GM18907 (cell line): ENCODE results near the gene LRRC3.
A peak's percentile ranks its signal among the peaks of the same experiment; 100 is the strongest.

Experiments used
- ATAC-seq: cut with Tn5 transposase; IDR thresholded peaks from one replicate; pipeline ENCODE4 v1.9.1; 2021; ENCODE audit warnings: mild to moderate bottlenecking, moderate library complexity; ENCODE audit not compliant: unreplicated experiment

LRRC3 gene

DNA sequence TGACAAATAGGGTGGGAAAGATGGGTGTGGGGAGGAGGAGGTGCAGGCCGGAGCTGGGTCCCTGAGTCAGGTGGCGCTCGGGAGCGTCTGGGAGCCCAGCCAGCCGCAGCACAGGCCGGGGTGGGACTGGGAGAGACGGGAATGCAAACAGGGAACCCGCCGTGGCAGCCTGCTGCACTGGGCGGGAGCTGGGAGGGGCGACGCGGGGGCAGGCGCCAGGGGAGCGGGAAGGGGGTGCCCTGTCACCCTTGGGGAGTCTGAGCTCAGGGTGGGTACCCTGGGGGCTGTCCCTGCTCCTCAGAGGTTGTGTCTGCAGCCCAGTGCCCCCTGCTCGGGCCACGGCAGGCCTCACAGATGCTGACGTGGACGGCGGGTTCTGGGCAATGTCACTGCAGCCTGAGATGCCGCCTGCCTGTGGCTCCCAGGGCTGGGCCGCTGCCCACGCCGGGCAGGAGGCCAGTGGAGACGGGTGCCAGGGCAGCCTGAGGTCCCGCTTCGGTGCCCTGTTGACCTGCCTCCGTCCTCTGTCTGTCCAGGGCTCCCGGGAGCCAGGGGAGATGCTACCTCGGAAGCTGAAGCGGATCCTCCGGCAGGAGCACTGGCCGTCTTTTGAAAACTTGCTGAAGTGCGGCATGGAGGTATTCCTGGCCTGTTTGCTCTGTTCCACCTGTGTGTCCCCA lies 16.6 kb upstream of the LRRC3 start:
- no peak for ATAC-seq

DNA sequence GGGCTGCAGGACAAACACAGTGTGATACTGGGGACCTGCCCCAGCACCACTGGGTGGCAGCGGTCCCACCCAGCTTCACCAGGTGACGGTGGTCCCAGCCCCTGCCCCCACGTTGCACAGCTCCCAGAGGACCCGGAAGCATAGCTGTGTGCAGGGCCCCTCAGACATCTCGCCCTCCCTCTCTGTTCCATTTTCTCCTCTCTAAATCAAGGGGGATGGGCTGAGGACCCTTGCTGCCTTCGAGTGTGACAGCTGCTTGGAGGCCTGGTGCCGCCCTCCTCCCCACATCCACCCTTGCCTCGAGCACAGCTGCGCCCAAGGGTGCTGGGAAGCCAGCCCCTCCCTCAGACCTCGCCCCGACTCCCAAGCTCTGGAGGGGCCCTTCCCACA lies 16.1 kb upstream of the LRRC3 start:
- no peak for ATAC-seq

DNA sequence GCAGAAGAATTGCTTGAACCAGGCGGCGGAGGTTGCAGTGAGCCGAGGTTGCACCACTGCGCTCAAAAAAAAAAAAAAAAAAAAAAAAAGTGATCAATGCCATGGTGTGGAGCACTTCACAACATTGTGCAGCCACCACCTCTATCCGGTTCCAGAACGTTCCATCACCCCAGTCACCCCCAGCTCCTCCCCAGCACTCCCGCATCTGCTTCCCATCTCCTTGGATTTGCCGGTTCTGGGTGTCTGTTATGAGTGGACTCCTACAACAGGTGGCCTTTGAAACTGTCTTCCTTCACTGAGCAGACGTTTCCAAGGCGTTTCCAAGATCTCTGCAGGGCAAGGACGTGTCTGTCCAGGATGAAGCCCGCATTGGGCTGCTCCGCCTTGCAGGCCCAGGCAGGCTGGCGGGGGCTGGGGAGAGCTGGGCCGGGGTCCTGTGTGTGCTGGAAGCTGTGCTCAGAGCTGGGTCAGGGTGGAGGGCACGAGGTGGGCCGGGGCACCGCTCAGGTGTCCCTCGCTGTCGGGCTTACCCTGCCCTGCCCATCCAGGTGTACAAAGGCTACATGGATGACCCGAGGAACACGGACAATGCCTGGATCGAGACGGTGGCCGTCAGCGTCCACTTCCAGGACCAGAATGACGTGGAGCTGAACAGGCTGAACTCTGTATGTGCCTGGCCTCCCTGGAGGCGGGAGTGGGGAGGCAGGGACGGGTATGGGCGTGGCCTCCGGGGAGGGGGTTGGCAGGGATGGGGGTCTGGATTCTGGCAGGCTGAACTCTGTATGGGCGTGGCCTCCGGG lies 14.9 kb upstream of the LRRC3 start:
- no peak for ATAC-seq

DNA sequence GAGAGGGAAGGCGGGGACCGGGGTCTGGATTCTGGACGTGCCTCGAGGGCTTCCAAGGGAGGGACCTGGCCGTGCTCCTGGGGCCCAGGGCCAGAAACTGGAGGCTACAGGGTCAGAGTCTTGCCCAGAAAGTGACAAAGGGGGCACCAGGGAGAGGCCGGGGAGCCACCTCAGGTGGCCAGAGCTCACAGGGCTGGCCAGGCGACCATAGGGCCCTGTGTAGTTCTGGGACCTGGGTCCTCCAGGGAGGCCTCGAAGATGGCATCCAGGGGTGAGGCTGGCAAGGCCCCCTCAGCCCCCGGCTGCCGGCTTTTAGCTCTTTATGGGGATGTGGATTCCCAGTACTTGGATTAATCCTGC lies 14.3 kb upstream of the LRRC3 start:
- no peak for ATAC-seq

DNA sequence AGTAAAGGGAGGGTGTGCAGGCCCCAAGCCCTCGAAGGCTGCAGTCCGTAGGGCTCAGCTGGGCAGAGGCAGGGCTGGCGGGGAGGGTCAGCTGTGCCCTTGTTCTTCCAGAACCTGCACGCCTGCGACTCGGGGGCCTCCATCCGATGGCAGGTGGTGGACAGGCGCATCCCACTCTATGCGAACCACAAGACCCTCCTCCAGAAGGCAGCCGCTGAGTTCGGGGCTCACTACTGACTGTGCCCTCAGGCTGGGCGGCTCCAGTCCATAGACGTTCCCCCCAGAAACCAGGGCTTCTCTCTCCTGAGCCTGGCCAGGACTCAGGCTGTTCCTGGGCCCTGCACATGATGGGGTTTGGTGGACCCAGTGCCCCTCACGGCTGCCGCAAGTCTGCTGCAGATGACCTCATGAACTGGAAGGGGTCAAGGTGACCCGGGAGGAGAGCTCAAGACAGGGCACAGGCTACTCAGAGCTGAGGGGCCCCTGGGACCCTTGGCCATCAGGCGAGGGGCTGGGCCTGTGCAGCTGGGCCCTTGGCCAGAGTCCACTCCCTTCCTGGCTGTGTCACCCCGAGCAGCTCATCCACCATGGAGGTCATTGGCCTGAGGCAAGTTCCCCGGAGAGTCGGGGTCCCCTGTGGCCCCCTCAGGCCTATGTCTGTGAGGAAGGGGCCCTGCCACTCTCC lies 13.6 kb upstream of the LRRC3 start:
- ATAC-seq, result no peak

DNA sequence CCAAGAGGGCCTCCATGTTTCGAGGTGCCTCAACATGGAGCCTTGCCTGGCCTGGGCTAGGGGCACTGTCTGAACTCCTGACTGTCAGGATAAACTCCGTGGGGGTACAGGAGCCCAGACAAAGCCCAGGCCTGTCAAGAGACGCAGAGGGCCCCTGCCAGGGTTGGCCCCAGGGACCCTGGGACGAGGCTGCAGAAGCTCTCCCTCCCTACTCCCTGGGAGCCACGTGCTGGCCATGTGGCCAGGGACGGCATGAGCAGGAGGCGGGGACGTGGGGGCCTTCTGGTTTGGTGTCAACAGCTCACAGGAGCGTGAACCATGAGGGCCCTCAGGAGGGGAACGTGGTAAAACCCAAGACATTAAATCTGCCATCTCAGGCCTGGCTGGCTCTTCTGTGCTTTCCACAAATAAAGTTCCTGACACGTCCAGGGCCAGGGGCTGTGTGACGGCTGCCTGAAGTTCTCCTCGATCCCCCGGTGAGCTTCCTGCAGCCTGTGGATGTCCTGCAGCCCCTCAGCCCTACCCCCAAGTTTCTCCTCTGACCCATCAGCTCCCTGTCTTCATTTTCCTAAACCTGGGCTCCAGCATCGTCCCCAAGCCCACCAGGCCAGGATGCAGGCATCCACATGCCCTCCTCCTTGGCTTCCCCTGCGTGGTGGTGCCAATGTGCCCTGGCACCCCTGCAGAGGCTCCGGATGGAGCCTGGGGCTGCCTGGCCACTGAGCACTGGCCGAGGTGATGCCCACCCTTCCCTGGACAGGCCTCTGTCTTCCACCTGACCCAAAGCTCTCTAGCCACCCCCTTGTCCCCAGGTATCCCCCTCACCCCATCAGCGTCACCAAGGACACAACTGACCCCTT lies 12.8 kb upstream of the LRRC3 start:
- ATAC-seq, result no peak

DNA sequence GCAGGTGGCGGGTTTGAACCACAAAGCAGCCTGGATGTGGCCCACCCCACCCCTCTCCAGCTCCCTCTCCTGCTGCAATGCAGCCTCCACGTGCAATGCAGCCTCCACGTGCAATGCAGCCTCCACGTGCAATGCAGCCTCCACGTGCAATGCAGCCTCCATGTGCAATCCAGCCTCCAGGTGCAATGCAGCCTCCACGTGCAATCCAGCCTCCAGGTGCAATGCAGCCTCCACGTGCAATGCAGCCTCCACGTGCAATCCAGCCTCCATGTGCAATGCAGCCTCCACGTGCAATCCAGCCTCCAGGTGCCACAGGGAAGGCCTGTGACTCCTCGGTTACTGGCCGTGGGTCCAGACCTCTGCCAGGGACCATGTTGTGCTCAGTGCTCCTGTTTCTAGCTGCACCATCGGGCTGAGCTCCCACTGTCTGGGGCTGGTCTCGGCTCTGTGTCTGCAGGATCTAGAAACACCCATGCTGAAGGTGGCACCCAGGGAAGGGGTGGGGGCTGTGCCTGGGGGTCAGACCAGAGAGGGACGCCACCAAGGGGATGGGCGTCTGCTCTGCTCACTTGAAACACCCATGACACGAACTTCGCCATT lies 11.9 kb upstream of the LRRC3 start:
- ATAC-seq, result no peak

DNA sequence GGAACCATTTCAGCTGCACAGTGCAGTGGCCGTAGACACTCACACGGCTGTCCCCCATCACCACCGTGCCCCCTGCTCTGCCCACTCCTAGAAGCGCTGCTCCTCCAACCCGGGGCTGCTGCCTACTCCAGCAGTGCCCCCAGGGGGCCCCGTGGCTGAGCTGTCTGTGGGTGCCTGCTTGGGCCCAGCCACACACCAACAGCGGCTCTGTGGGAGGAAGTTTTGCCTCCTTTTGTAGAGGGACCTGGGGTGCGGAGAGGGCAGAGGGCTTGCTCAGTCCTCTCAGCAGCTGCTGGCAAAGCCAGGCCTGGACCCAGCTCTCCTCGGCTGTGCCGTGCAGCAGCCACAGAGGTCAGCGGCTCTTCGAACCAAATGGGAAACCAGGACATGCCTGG lies 11.4 kb upstream of the LRRC3 start:
- ATAC-seq, result no peak

DNA sequence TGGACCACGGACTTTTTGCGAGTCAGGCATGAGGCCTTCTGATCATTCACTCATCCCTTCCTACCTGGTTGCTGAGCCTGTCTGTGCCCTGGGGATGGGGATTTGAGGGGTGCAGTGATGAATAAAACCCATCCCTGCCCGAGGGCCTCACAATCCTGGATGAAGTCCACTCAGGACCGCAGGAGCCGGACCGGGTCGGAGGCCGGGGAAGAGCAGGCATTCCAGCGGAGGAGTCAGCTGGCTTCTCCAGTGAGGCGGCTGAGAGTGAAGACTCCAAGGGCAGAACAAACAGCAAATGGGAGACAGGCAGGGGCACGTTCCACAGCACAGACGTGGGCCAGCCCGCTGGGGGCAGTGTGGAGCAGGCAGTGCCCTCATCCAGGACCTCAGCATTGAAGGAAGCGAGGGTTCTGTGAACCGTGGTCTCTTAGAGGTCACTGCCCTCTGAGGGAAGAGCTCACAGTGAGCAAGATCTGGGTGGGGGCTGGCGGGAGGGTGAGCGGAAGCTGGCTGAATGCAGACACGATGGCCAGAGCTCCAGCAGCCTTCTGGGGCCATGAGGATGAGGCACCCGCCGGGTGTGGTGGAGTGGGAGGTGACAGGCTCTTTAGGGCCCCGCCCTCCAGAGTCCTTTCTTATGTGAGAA lies 10.9 kb upstream of the LRRC3 start:
- no peak for ATAC-seq

DNA sequence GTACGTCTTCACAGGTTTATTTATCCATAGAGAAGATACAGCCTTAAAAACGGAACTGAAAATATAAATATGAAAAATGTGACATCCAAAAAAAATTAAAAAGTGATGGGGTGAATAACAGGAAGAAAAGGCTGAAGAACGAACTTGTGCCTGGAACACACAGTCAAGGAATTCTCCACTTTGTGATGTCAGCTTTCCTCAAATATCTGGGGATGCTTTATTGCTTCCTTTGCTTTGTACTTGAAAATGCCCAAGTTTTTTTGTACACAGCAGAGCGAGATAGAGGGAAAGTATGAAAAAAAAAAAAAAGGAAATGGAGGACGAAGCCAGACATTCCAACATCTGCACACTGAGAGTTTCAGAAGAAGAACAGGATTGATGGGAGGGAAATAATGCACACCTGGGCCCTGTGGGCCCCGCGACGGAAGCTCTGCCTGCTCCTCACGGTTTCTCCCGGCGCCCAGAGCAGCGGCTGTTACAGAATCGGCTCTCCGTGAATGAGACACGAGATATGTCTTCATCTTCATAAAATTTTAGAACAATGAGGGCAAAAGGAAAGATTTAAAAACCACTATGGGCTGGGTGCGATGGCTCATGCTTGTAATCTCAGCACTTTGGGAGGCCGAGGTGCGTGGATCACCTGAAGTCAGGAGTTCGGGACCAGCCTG lies 10.0 kb upstream of the LRRC3 start:
- ATAC-seq, result no peak

DNA sequence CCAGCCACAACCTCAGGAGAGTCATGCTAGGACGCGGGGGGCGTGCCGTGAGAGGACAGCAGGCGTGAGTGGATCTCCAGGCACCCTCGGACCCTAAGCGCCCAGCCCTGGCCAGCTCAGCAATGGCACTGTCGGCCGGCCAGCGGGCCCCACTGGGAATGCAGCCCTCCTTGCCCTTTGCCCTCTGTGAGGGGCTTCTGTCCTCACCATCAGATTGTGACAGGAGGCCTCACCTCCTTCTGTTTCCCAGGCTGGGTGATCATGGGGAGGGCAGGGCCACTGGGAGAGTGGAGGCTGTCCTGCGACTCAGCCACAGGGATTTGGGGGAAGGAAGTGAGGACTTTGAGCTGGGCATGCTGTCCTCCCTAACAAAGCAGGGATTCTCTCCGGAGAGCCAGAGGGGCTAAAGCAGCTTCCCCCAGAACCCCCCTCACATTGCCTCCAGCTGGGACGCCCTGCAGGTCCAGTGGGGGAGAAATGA lies 6.6 kb upstream of the LRRC3 start:
- no peak for ATAC-seq

DNA sequence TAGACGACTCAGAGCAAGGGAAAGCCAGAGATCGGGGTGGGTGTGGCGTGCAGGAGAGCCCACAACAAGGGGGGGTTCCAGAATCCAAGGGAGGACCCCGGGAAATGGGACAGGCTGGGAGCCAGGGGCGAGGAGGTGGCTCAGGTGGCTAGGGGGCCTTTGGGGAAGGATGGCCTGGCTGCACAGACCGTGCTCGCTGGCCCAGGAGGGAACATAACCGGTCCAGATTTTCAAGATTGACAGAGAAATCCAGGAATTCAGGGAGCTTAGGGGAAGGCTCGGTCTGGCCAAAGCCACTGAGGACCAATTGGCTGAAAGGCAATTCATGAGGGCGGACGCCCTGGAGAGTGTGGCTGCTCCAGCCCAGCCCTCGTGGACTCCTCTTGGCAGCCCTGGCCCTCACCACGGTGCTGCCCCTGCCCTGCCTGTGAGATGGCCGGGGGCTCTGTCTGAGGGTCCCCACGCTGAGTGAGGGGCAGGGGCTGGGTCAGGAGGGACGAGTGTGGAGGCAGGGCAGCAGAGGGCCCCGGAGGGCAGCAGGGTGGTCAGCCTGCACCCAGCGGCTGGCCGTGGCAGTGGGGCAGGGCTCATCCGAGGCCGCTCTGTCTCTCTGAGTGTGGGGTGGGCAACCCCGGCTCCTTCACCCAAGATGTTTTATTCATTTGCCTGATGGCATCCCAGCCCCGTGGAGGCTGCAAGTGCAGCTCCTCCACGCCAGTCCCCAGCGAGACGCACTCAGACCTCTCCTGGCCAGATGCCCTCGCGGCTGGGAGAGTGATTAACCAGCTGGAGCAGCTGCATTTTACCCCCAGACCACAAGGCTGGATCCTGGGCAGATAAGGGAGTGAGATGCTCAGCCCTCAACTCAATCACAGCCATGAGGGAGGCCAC lies 5.6 kb upstream of the LRRC3 start:
- ATAC-seq, result no peak

DNA sequence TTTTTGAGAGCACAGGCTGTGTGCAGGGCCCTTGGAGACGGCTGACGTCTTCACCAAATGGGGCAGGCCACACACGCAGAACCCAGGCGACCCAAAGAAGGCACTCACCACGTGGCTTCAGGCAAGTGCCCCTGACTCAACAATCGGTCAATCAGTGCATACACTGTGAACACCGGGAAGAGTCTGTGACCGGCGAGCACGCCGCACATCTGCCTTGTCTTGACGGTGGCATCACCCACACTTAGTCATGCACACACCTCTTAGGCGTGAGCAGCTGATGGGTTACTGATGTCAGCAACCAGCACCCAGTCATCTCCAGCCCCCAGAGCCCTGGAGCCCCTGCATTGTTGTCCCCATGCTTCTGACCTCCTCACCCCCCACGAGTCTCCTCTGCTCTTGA lies 4.9 kb upstream of the LRRC3 start:
- ATAC-seq, result no peak

DNA sequence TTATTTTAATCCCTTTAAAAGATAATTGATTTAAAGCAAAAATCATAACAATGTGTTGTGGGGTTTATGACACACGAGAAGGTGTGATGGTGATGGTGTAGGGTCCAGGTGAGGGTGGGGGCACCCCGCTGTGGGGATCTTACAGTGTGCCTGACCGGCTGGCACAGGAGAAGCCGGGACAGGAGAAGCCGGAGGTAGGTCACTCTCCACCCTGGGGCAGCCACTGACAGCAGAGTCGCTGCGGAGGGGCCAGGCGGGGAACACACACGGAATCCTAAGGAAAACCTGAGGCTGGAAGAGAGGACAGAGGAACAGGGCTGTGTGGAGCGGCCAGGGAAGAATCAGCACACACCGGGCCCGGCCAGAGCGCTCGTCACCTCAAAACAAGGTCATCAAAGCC lies 4.3 kb upstream of the LRRC3 start:
- ATAC-seq, result no peak

DNA sequence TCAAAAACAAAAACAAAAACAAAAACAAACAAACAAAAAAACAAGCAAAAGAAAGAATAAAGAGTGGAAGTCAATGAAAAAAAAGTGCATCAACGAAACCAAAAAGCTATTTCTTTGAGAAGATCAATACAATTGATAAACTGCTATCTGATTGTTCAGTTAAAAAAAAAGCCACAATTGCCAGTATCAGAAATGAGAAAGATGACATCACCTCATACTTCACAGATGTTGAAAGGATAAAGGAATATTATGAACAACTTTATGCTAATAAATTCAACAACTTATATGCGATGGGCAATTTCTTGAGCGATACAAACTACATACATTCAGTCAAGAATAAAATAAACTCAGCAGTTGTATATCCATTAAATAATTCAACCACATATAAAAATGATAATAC lies 2.2 kb upstream of the LRRC3 start:
- no peak for ATAC-seq

DNA sequence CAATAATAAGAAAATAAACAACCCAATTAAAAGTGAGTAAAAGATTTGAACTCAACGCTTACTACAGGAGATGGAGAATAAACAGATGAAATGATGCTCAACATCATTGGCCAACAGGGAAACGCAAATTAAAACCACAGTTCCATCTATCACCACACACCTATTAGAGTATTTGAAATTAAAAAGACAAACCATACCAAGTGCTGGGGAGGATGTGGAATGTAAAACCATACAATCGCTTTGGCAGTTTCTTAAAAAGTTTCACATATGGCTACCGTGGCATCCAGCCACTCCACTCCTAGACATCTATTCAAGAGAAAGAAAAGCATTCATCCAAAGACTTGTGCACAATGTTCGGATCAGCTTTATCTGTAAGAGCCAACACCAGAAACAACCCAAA lies 1.3 kb upstream of the LRRC3 start:
- no peak for ATAC-seq

DNA sequence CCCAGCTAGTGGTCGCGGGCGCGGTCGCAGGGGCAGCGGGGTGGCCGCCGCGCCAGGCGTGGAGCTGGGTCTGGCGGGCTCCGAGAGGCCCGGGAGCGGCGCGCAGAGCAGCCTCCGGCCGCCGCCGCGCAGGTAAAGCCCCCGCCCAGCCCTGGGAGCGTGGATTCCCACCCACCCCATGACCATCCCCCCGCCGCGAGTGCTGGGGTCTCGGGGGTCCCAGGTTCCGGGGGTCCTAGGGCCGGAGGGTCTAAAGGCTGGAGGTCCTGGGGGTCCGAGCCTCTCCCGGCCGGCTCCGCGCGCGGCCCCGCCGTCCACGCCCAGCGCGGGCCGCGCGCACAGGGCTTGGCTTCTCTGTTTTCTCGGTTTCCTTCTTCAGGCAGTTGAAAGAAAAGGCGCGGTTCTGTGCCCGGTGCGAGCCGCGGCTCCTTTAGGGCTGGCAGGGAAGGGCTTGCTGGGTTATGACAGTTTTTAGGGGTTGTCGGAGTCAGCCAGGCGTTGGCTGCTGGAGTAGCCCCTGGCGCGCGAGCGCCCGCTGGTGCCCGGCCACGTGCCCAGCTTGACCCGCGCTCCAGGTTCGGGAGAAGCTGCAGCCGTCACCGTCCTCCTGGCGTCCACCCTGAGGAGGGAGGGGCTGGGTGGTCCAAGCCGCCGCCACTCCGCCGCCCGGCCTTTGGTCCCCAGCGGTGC lies 359 bp downstream of the LRRC3 start:
- peak; percentile 38 for ATAC-seq
